ENCODE results near the gene DDX46. TPM values are rescaled to one million over a fixed set of nuclear protein-coding genes. Genes with fewer than 3 reads are reported as not detected.
A peak's percentile ranks its signal among the peaks of the same experiment; 100 is the strongest.

Gene DDX46
- total RNA-seq, 1 donor from 2014 or later: 32.0 TPM

GRCh38 chr5:134772461-134773125 lies 14.0 kb downstream of the DDX46 start:
- H3K27ac Mint-ChIP-seq (ENCODE audit: unreplicated experiment): no peak overlapping the region
- H3K4me1 Mint-ChIP-seq (ENCODE audit: low read depth): no peaks in the 10 kb centered on the region
- TF ChIP-seq CTCF (IDR thresholded peaks at IDR 0.05): no peak
- H3K4me3 Mint-ChIP-seq (ENCODE audit: unreplicated experiment): no peak overlapping the region
- H3K27me3 Mint-ChIP-seq (ENCODE audit: low read depth): no peaks in the 10 kb centered on the region
- peaks cover 37% of the 10 kb centered on the region for H3K36me3 Mint-ChIP-seq (ENCODE audit: low read depth)
- DNase-seq (ENCODE audit: low spot score): no peak
- no peaks in the 10 kb centered on the region for H3K9me3 Mint-ChIP-seq (ENCODE audit: low read depth)

DNA sequence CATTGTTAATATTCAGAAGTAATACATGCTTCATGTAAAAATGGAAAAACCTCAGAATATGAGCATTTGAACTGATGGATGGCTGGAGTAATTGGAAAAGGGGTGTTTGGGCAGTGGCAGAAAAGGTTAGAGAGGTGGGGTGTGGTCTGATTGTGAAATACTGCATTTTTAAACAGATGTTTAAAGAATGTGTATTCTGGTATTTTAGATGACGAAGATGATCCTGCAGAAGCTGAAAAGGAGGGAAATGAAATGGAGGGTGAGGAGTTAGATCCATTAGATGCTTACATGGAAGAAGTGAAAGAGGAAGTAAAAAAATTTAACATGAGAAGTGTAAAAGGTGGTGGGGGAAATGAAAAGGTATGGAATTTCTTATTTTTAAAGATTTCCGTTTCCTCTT lies 18.8 kb downstream of the DDX46 start:
- Mint-ChIP-seq H3K9me3 (ENCODE audit: low read depth) (no peaks in the 10 kb centered on the region), H3K4me1 (ENCODE audit: low read depth) (no peaks in the 10 kb centered on the region), H3K4me3 (ENCODE audit: unreplicated experiment) (no peak overlapping the region), H3K27ac (ENCODE audit: unreplicated experiment) (no peak overlapping the region), H3K27me3 (ENCODE audit: low read depth) (no peaks in the 10 kb centered on the region), H3K36me3 (ENCODE audit: low read depth) (peaks cover 35% of the 10 kb centered on the region)
- DNase-seq (ENCODE audit: low spot score): no peak
- TF ChIP-seq CTCF (IDR thresholded peaks at IDR 0.05): no peak

- no peaks in the 10 kb centered on the region for H3K27me3 Mint-ChIP-seq (ENCODE audit: low read depth)
- peaks cover 22% of the 10 kb centered on the region for H3K36me3 Mint-ChIP-seq (ENCODE audit: low read depth)
- peak; percentile 53 for TF ChIP-seq CTCF (IDR thresholded peaks at IDR 0.05)
- H3K4me1 Mint-ChIP-seq (ENCODE audit: low read depth): no peaks in the 10 kb centered on the region
- no peak overlapping the region for H3K27ac Mint-ChIP-seq (ENCODE audit: unreplicated experiment)
- no peak for DNase-seq (ENCODE audit: low spot score)
- no peaks in the 10 kb centered on the region for H3K9me3 Mint-ChIP-seq (ENCODE audit: low read depth)
- H3K4me3 Mint-ChIP-seq (ENCODE audit: unreplicated experiment): no peak overlapping the region
Measured at GRCh38 chr5:134784241-134784920, 25.8 kb downstream of the DDX46 start.

DNA sequence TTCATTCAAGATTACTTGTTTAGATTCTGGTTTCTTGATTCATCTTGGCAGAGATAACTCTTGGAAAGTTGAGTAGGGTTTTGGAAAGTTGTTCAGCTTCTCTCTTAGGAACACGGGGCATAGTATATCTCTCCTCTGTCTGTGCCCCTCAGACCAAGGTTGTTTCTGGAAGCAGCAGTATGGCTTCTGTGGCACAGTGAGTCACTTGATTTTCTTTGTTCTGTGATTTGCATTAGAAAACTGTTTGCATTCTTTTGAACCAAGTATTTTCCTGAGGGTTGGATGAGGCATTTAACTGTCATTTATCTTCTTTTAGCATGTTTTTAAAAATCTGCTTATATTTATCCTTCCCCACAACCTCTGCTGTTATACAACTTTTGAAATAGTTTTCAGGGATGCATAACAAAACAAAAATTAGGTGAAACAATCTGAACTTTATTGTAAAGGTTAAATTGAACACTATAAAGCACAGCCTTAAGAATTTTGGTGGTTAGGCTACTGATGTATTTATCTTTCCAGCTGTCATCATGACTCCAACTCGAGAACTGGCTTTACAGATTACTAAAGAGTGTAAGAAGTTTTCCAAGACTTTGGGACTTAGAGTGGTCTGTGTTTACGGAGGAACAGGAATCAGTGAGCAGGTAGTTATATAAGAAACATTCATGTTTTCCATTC lies 26.5 kb downstream of the DDX46 start:
- Mint-ChIP-seq H3K27ac (ENCODE audit: unreplicated experiment) (no peak overlapping the region), H3K4me3 (ENCODE audit: unreplicated experiment) (no peak overlapping the region), H3K27me3 (ENCODE audit: low read depth) (no peaks in the 10 kb centered on the region), H3K36me3 (ENCODE audit: low read depth) (peaks cover 25% of the 10 kb centered on the region), H3K9me3 (ENCODE audit: low read depth) (no peaks in the 10 kb centered on the region), H3K4me1 (ENCODE audit: low read depth) (no peaks in the 10 kb centered on the region)
- DNase-seq (ENCODE audit: low spot score): no peak
- TF ChIP-seq CTCF (IDR thresholded peaks at IDR 0.05): no peak

- Mint-ChIP-seq H3K36me3 (ENCODE audit: low read depth) (peaks cover 30% of the 10 kb centered on the region), H3K4me1 (ENCODE audit: low read depth) (no peaks in the 10 kb centered on the region), H3K27me3 (ENCODE audit: low read depth) (no peaks in the 10 kb centered on the region), H3K9me3 (ENCODE audit: low read depth) (no peaks in the 10 kb centered on the region), H3K27ac (ENCODE audit: unreplicated experiment) (no peak overlapping the region), H3K4me3 (ENCODE audit: unreplicated experiment) (no peak overlapping the region)
- no peak for DNase-seq (ENCODE audit: low spot score)
- no peak for TF ChIP-seq CTCF (IDR thresholded peaks at IDR 0.05)
Measured at GRCh38 chr5:134787692-134788091, 29.1 kb downstream of the DDX46 start.
